HG02759 (cell line): Measurements from ENCODE around the gene GIMAP6.
"Not testable (repeated sequence)": the region's sequence is repeated elsewhere in the genome, so short reads cannot be mapped to it uniquely, and the experiment has no call there.

Source experiments
- ATAC-seq: cut with Tn5 transposase; IDR thresholded peaks from one replicate; pipeline ENCODE4 v1.9.1; 2021; ENCODE audit warnings: mild to moderate bottlenecking, moderate library complexity; ENCODE audit not compliant: unreplicated experiment

The GIMAP6 gene

GRCh38 chr7:150586785-150587152 is 45.4 kb downstream of the GIMAP6 start:
- no peak for ATAC-seq

GRCh38 chr7:150586068-150586784 is 46.0 kb downstream of the GIMAP6 start:
- ATAC-seq, result no peak

GRCh38 chr7:150585199-150585598 is 47.0 kb downstream of the GIMAP6 start:
- ATAC-seq, result no peak

- ATAC-seq, result no peak
Observed at GRCh38 chr7:150580638-150581394, 51.4 kb downstream of the GIMAP6 start.

- ATAC-seq, result not testable (repeated sequence)
Observed at GRCh38 chr7:150579979-150580637, 52.1 kb downstream of the GIMAP6 start.
